ENCODE results near the gene GAS6.

Gene GAS6

GRCh38 chr13:113861433-113862030 lies 2.3 kb downstream of the GAS6 start:
- peak overlapping the region; percentile 55 for H3K4me3 Mint-ChIP-seq
- no peaks in the 10 kb centered on the region for H3K36me3 Mint-ChIP-seq (ENCODE audit: low read depth)
- H3K9me3 Mint-ChIP-seq: peaks cover 15% of the 10 kb centered on the region
- TF ChIP-seq, protein P1, sequence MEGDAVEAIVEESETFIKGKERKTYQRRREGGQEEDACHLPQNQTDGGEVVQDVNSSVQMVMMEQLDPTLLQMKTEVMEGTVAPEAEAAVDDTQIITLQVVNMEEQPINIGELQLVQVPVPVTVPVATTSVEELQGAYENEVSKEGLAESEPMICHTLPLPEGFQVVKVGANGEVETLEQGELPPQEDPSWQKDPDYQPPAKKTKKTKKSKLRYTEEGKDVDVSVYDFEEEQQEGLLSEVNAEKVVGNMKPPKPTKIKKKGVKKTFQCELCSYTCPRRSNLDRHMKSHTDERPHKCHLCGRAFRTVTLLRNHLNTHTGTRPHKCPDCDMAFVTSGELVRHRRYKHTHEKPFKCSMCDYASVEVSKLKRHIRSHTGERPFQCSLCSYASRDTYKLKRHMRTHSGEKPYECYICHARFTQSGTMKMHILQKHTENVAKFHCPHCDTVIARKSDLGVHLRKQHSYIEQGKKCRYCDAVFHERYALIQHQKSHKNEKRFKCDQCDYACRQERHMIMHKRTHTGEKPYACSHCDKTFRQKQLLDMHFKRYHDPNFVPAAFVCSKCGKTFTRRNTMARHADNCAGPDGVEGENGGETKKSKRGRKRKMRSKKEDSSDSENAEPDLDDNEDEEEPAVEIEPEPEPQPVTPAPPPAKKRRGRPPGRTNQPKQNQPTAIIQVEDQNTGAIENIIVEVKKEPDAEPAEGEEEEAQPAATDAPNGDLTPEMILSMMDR (IDR thresholded peaks at IDR 0.05): no peak
- peaks cover 74% of the 10 kb centered on the region for H3K27me3 Mint-ChIP-seq (ENCODE audit: low read depth, poor library complexity)
- peaks cover 44% of the 10 kb centered on the region for H3K4me1 Mint-ChIP-seq
- H3K27ac Mint-ChIP-seq: no peak overlapping the region
- no peak for DNase-seq

GRCh38 chr13:113860665-113861432 lies 3.0 kb downstream of the GAS6 start:
- H3K27ac Mint-ChIP-seq: no peak overlapping the region
- peaks cover 67% of the 10 kb centered on the region for H3K27me3 Mint-ChIP-seq (ENCODE audit: low read depth, poor library complexity)
- no peaks in the 10 kb centered on the region for H3K36me3 Mint-ChIP-seq (ENCODE audit: low read depth)
- TF ChIP-seq, protein P1 (IDR thresholded peaks at IDR 0.05): no peak
- peaks cover 44% of the 10 kb centered on the region for H3K4me1 Mint-ChIP-seq
- H3K4me3 Mint-ChIP-seq: peak overlapping the region; percentile 56
- DNase-seq: peak; percentile 51
- H3K9me3 Mint-ChIP-seq: peaks cover 12% of the 10 kb centered on the region

GRCh38 chr13:113860051-113860664 lies 3.7 kb downstream of the GAS6 start:
- Mint-ChIP-seq H3K36me3 (ENCODE audit: low read depth) (no peaks in the 10 kb centered on the region), H3K9me3 (peaks cover 5% of the 10 kb centered on the region), H3K4me3 (peak overlapping the region; percentile 56), H3K4me1 (peaks cover 44% of the 10 kb centered on the region), H3K27ac (no peak overlapping the region), H3K27me3 (ENCODE audit: low read depth, poor library complexity) (peaks cover 60% of the 10 kb centered on the region)
- no peak for DNase-seq
- TF ChIP-seq, protein P1 (IDR thresholded peaks at IDR 0.05): no peak

GRCh38 chr13:113859311-113860050 lies 4.4 kb downstream of the GAS6 start:
- no peak for DNase-seq
- Mint-ChIP-seq H3K27me3 (ENCODE audit: low read depth, poor library complexity) (peaks cover 53% of the 10 kb centered on the region), H3K36me3 (ENCODE audit: low read depth) (no peaks in the 10 kb centered on the region), H3K9me3 (peaks cover under 1% of the 10 kb centered on the region), H3K27ac (no peak overlapping the region), H3K4me3 (peak overlapping the region; percentile 32), H3K4me1 (peaks cover 45% of the 10 kb centered on the region)
- TF ChIP-seq, protein P1 (IDR thresholded peaks at IDR 0.05): no peak

DNA sequence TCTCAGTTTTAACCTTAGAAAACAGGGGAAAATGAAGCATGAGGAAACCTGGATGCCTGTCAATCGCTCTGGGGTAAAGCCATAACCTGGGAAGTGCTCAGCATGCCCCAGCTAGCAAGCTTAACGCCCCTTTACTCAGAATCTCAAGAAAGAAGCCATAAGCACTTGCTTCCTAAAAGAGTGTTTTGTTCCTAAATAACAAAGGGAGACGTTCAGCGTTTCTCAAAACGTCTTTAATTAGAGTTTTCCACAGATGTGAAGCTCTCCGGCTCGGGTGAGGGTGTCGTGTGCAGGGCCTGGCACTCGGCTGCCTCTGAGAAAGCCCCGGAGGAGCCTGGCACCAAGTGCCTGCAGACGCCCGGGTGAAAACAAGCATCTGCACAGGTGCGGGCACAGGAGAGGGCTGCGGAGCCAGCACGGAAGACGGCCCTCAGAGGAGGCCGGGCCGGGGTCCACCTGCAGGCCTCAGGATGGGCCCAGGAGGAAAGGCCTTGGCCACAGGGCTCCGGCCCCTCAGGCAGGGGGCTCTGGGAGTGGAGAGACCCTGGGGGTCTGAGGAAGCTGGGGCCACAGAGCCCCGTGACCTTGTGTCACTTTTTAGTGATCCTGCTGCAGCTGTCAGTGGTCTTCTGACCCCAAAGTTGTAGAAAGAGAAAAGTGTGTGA lies 6.2 kb downstream of the GAS6 start:
- Mint-ChIP-seq H3K27ac (no peak overlapping the region), H3K4me1 (peaks cover 57% of the 10 kb centered on the region), H3K9me3 (no peaks in the 10 kb centered on the region), H3K4me3 (no peak overlapping the region), H3K27me3 (ENCODE audit: low read depth, poor library complexity) (peaks cover 37% of the 10 kb centered on the region), H3K36me3 (ENCODE audit: low read depth) (no peaks in the 10 kb centered on the region)
- no peak for DNase-seq
- TF ChIP-seq, protein P1 (IDR thresholded peaks at IDR 0.05): no peak
